K562 (cell line): Measurements from ENCODE around the gene HES3. TPM values are rescaled to one million over a fixed set of nuclear protein-coding genes. Genes with fewer than 3 reads are reported as not detected.

Experiments used
- AFF1 ChIP-seq, 2 experiments: fragments of 450-650 bp; IDR thresholded peaks; 2 replicates each; pipeline ENCODE4 v1.6.1; 2018; ENCODE audit warnings: mild to moderate bottlenecking in 2 of 2, low read depth in 1 of 2; ENCODE audit not compliant: partially characterized antibody in 2 of 2
- ATF1 ChIP-seq, 2 experiments: fragments of 450-650 bp in 1 of 2; IDR thresholded peaks; 2 replicates each; pipeline ENCODE4 v1.6.1; 2016; ENCODE audit warnings: missing compliant biosample characterization in 1 of 2, missing genetic modification characterization in 1 of 2
- CXXC5 ChIP-seq: fragments of 250-450 bp; sonication (Bioruptor Pico); IDR thresholded peaks from 2 replicates; pipeline ENCODE4 v1.8.0; 2022; ENCODE audit warnings: inconsistent platforms, mild to moderate bottlenecking, moderate library complexity
- SMARCE1 ChIP-seq: fragments of 450-650 bp; IDR thresholded peaks from 2 replicates; pipeline ENCODE4 v1.7.1; 2016; ENCODE audit warnings: mild to moderate bottlenecking
- TCF7L2 ChIP-seq: fragments of 150-350 bp; IDR thresholded peaks from 2 replicates; pipeline ENCODE4 v1.6.1; 2016; ENCODE audit warnings: low read depth, mild to moderate bottlenecking, low read length, moderate library complexity
- WHSC1 ChIP-seq: IDR thresholded peaks from one replicate; pipeline ENCODE4 v1.6.1; 2012; ENCODE audit warnings: low read length, control low read depth, inconsistent platforms
- ZNF280B ChIP-seq: fragments of 250-450 bp; sonication (Bioruptor Pico); IDR thresholded peaks from 2 replicates; pipeline ENCODE4 v1.5.1; 2021; ENCODE audit warnings: mild to moderate bottlenecking
- polyA plus RNA-seq, 8 experiments: library from polyadenylated mRNA; depleted of rRNA in 4 of 8; stranded (reverse) in 5 of 8; unstranded in 3 of 8; fragments of >200 nt; fragmentation: Nextera tagmentation in 2 of 8; fragmentation: Illumina TruSeq in 1 of 8; extraction: Ambion mirVana in 2 of 8; extraction: Trizol in 1 of 8; gene quantifications; 2 replicates each; pipeline versions ENCODE4 v1.2.1 to v1.2.3, GENCODE V29; 2011 to 2014; ENCODE audit warnings: inconsistent platforms in 1 of 8, missing spikeins in 1 of 8
- total RNA-seq, 7 experiments: library from RNA; depleted of rRNA in 6 of 7; stranded (reverse); fragments of >200 nt in 6 of 7; fragmentation: Illumina TruSeq in 2 of 7; extraction: Trizol in 2 of 7; gene quantifications; 2 replicates each; pipeline versions ENCODE4 v1.2.1 to v1.2.3, GENCODE V29; 2011 to 2021; ENCODE audit warnings: low replicate concordance in 1 of 7
- TF ChIP-seq, protein P1 (sequence below): fragments of 450-650 bp; IDR thresholded peaks from 2 replicates; pipeline ENCODE4 v1.6.1; 2017; ENCODE audit warnings: antibody characterized with exemption

HES3 gene
- total and polyA plus RNA-seq, 9 of the 15 experiments (the other 6 are each of a cell fraction or from before 2014, with no cell fraction given) = not detected

GRCh38 chr1:6200188-6200809, 43.7 kb upstream of the HES3 start (continued):
- TF ChIP-seq WHSC1 (no peak), CXXC5 (CRISPR knock-in tag) (no peak), ATF1 (CRISPR knock-in tag; IDR thresholded peaks at IDR 0.05) (no peak), ATF1 (tag; IDR thresholded peaks at IDR 0.05) (no peak), TCF7L2 (no peak), ZNF280B (CRISPR knock-in tag) (no peak), SMARCE1 (peak; percentile 3; the same call in 1 of the 2 replicates), AFF1 (IDR thresholded peaks at IDR 0.05; ENCODE audit: low read depth in 1 of 2, partially characterized antibody in 2 of 2) (no peak)
- TF ChIP-seq, protein P1, sequence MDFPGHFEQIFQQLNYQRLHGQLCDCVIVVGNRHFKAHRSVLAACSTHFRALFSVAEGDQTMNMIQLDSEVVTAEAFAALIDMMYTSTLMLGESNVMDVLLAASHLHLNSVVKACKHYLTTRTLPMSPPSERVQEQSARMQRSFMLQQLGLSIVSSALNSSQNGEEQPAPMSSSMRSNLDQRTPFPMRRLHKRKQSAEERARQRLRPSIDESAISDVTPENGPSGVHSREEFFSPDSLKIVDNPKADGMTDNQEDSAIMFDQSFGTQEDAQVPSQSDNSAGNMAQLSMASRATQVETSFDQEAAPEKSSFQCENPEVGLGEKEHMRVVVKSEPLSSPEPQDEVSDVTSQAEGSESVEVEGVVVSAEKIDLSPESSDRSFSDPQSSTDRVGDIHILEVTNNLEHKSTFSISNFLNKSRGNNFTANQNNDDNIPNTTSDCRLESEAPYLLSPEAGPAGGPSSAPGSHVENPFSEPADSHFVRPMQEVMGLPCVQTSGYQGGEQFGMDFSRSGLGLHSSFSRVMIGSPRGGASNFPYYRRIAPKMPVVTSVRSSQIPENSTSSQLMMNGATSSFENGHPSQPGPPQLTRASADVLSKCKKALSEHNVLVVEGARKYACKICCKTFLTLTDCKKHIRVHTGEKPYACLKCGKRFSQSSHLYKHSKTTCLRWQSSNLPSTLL = no peak
- TF ChIP-seq, all 486 proteins: peak for 14
